ENCODE data around the gene UNC13C.

GRCh38 chr15:54424171-54424570, 445.9 kb downstream of the UNC13C start:
- no peak for TF ChIP-seq GATA2 (IDR thresholded peaks at IDR 0.05; ENCODE audit: low read depth, low read length)
- TF ChIP-seq GATA3 (IDR thresholded peaks at IDR 0.05; ENCODE audit: low read depth, low read length), result no peak

Measured in SH-SY5Y (cell line).